Measurements from ENCODE around the gene ABCA1. TPM values are rescaled to one million over a fixed set of nuclear protein-coding genes. Genes with fewer than 3 reads are reported as not detected.
A peak's percentile ranks its signal among the peaks of the same experiment; 100 is the strongest.

ABCA1 gene
- total and polyA plus RNA-seq, 2 of the 13 experiments (the other 11 are each of a cell fraction or from before 2014, with no cell fraction given) = 26.8 to 63.8 TPM

GRCh38 chr9:104864675-104865104, 63.3 kb downstream of the ABCA1 start (continued):
- peak in 1 of 2 experiments; percentile 19; a peak in 1 of 4 replicates for TF ChIP-seq POLR2A (IDR thresholded peaks at IDR 0.05; ENCODE audit: insufficient read depth in 1 of 2, low read depth in 2 of 2, low read length in 2 of 2)
- no peak for TF ChIP-seq ZNF317 (CRISPR knock-in tag; IDR thresholded peaks at IDR 0.05)
- TF ChIP-seq ZNF800 (CRISPR knock-in tag; IDR thresholded peaks at IDR 0.05) = no peak
- no peak for TF ChIP-seq ZNF577 (CRISPR knock-in tag; IDR thresholded peaks at IDR 0.05; ENCODE audit: borderline replicate concordance, low read depth)
- TF ChIP-seq DNMT1 (CRISPR knock-in tag; IDR thresholded peaks at IDR 0.05) = no peak
- no peak for TF ChIP-seq ZNF790 (CRISPR knock-in tag; IDR thresholded peaks at IDR 0.05; ENCODE audit: borderline replicate concordance)
- TF ChIP-seq PRDM15 (CRISPR knock-in tag; IDR thresholded peaks at IDR 0.05) = no peak
- no peak for TF ChIP-seq ATRX (CRISPR knock-in tag; IDR thresholded peaks at IDR 0.05; ENCODE audit: borderline replicate concordance)
- no peak for TF ChIP-seq MEF2D (CRISPR knock-in tag; IDR thresholded peaks at IDR 0.05)
- no peak for TF ChIP-seq FOXK2 (IDR thresholded peaks at IDR 0.05)
- TF ChIP-seq FOXO4 (CRISPR knock-in tag; conservative IDR thresholded peaks at IDR 0.05) = no peak
- no peak for TF ChIP-seq THAP9 (CRISPR knock-in tag; IDR thresholded peaks at IDR 0.05; ENCODE audit: borderline replicate concordance)
- TF ChIP-seq ZNF550 (CRISPR knock-in tag; IDR thresholded peaks at IDR 0.05; ENCODE audit: borderline replicate concordance) = no peak
- peak; percentile 25; the same call in 1 of the 2 replicates for TF ChIP-seq HNF4A (CRISPR knock-in tag; IDR thresholded peaks at IDR 0.05)
- no peak for TF ChIP-seq ZNF883 (CRISPR knock-in tag; IDR thresholded peaks at IDR 0.05; ENCODE audit: not compliant biosample characterization)
- TF ChIP-seq KLF15 (CRISPR knock-in tag; IDR thresholded peaks at IDR 0.05; ENCODE audit: borderline replicate concordance) = no peak
- no peak for TF ChIP-seq PHB2 (IDR thresholded peaks at IDR 0.05; ENCODE audit: partially characterized antibody)
- TF ChIP-seq HOXD1 (CRISPR knock-in tag; IDR thresholded peaks at IDR 0.05) = no peak
- TF ChIP-seq DDIT3 (CRISPR knock-in tag; IDR thresholded peaks at IDR 0.05) = no peak
- TF ChIP-seq TARDBP (CRISPR knock-in tag; IDR thresholded peaks at IDR 0.05) = no peak
